Measurements from ENCODE around the gene AUTS2. TPM values are rescaled to one million over a fixed set of nuclear protein-coding genes. Genes with fewer than 3 reads are reported as not detected.

AUTS2 gene
- total RNA-seq, 1 experiment from 2014 or later = 42.1 TPM

- no peak overlapping the region for H3K4me3 ChIP-seq (ENCODE audit: low read depth, low read length, poor library complexity, severe bottlenecking)
These were observed 997.1 kb downstream of the AUTS2 start for GRCh38 chr7:70595370-70595754.

DNA sequence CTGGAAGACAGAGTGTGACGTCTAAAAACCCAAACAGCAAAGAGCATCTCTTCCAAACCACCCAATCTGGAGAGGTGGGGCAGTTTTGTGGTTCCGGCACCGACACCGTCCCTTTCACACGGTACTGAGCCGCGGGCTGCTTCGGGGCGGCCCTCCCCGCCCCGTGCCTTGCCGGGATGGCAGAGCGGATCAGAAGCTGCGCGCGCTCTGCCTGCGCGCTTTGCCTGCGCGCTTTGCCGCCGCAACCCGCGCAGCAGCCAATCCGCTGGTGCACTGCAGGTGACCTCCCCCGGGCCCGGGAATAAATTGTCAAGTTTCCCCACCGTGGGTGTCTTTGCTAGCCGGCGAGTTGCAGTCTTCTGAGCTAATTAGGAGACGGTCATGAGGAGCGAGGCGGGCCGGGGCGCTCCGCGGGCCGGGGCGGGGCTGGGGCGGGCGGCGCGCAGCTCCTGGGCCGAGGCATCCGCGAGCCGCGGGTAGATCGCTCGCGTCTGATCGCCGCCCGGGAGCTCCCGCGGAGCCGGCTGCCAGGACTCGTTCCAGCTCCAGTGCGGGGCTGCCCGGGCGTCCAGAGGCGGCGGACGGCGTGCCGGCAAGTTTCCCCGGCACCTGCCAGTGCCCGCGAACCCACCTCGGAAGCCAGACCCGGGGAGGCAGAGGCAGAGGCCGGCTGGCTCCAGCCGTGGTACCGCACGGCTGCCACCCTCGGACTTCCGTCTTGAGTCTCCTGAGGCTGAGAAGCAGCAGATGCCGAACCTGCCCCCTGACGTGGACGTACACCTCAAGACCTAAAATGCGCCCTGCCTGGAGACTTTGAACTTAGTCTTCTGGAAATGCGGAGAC is 997.7 kb downstream of the AUTS2 start:
- intact Hi-C loops (cut with micrococcal nuclease; ENCODE audit: unreplicated experiment) = no loop called here
- no TSS peak for BruUV-seq (replicated peaks)

More at GRCh38 chr7:70595370-70595754, 997.1 kb downstream of the AUTS2 start:
- no TSS peak for BruUV-seq (replicated peaks)
- H3K27me3 ChIP-seq (replicated peaks; ENCODE audit: insufficient read depth, low read depth, low read length, poor library complexity) = peaks cover 36% of the 10 kb centered on the region
- H3K36me3 ChIP-seq (ENCODE audit: insufficient read depth, low read length, poor library complexity, severe bottlenecking) = no peaks in the 10 kb centered on the region
- no peaks in the 10 kb centered on the region for H3K9me3 ChIP-seq (ENCODE audit: low read depth, low read length, poor library complexity, severe bottlenecking)
- intact Hi-C loops (cut with micrococcal nuclease; ENCODE audit: unreplicated experiment) = no loop called here
- no peak for TF ChIP-seq EZH2 (IDR thresholded peaks at IDR 0.05; ENCODE audit: borderline replicate concordance, low read depth, low read length, poor library complexity, severe bottlenecking)
- TF ChIP-seq, protein P1, sequence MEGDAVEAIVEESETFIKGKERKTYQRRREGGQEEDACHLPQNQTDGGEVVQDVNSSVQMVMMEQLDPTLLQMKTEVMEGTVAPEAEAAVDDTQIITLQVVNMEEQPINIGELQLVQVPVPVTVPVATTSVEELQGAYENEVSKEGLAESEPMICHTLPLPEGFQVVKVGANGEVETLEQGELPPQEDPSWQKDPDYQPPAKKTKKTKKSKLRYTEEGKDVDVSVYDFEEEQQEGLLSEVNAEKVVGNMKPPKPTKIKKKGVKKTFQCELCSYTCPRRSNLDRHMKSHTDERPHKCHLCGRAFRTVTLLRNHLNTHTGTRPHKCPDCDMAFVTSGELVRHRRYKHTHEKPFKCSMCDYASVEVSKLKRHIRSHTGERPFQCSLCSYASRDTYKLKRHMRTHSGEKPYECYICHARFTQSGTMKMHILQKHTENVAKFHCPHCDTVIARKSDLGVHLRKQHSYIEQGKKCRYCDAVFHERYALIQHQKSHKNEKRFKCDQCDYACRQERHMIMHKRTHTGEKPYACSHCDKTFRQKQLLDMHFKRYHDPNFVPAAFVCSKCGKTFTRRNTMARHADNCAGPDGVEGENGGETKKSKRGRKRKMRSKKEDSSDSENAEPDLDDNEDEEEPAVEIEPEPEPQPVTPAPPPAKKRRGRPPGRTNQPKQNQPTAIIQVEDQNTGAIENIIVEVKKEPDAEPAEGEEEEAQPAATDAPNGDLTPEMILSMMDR (conservative IDR thresholded peaks at IDR 0.05; ENCODE audit: low read depth, low read length) = no peak
- no peak for DNase-seq (ENCODE audit: low spot score)
- H3K4me1 ChIP-seq (ENCODE audit: insufficient read depth, low read length, poor library complexity, severe bottlenecking) = no peaks in the 10 kb centered on the region
- ChIA-PET CTCF (no interaction called here), POLR2A (ENCODE audit: low non-redundant PET) (no interaction called here)
- H3K27ac ChIP-seq (ENCODE audit: low read depth, low read length, poor library complexity, severe bottlenecking) = no peak overlapping the region

DNA sequence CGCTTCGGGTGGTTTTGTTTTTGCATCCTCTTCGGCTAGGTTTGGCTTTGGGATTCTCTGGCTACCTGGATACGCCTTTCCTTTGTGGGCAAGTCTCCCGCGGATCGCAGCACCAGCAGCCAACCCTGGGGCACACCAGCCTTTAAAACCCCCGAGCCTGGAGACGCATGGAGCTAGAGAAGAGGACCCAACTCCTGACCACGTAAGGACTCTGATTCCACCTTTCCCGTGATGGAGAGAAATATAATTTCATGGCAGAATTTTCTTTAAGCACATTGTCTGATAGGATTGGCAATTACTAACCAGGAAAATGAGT is 998.3 kb downstream of the AUTS2 start:
- no TSS peak for BruUV-seq (replicated peaks)
- Histone ChIP-seq H3K4me3 (ENCODE audit: low read depth, low read length, poor library complexity, severe bottlenecking) (no peak overlapping the region), H3K27ac (ENCODE audit: low read depth, low read length, poor library complexity, severe bottlenecking) (no peak overlapping the region), H3K4me1 (ENCODE audit: insufficient read depth, low read length, poor library complexity, severe bottlenecking) (no peaks in the 10 kb centered on the region), H3K9me3 (ENCODE audit: low read depth, low read length, poor library complexity, severe bottlenecking) (peaks cover 9% of the 10 kb centered on the region), H3K36me3 (ENCODE audit: insufficient read depth, low read length, poor library complexity, severe bottlenecking) (no peaks in the 10 kb centered on the region), H3K27me3 (replicated peaks; ENCODE audit: insufficient read depth, low read depth, low read length, poor library complexity) (peaks cover 36% of the 10 kb centered on the region)
- POLR2A ChIA-PET (ENCODE audit: low non-redundant PET) = no interaction called here
- intact Hi-C loops (cut with micrococcal nuclease; ENCODE audit: unreplicated experiment) = no loop called here
- no peak for TF ChIP-seq EZH2 (IDR thresholded peaks at IDR 0.05; ENCODE audit: borderline replicate concordance, low read depth, low read length, poor library complexity, severe bottlenecking)
- TF ChIP-seq, protein P1 (conservative IDR thresholded peaks at IDR 0.05; ENCODE audit: low read depth, low read length) = no peak
- no peak for DNase-seq (ENCODE audit: low spot score)
- CTCF ChIA-PET = no interaction called here

More for the DNA sequence above, 997.7 kb downstream of the AUTS2 start:
- H3K4me3 ChIP-seq (ENCODE audit: low read depth, low read length, poor library complexity, severe bottlenecking) = no peak overlapping the region
- no peaks in the 10 kb centered on the region for H3K4me1 ChIP-seq (ENCODE audit: insufficient read depth, low read length, poor library complexity, severe bottlenecking)
- H3K27me3 ChIP-seq (replicated peaks; ENCODE audit: insufficient read depth, low read depth, low read length, poor library complexity) = peaks cover 36% of the 10 kb centered on the region
- H3K9me3 ChIP-seq (ENCODE audit: low read depth, low read length, poor library complexity, severe bottlenecking) = peaks cover 5% of the 10 kb centered on the region
- POLR2A ChIA-PET (ENCODE audit: low non-redundant PET) = no interaction called here
- no peak overlapping the region for H3K27ac ChIP-seq (ENCODE audit: low read depth, low read length, poor library complexity, severe bottlenecking)
- CTCF ChIA-PET = no interaction called here
- peak; percentile 10 for DNase-seq (ENCODE audit: low spot score)
- no peak for TF ChIP-seq EZH2 (IDR thresholded peaks at IDR 0.05; ENCODE audit: borderline replicate concordance, low read depth, low read length, poor library complexity, severe bottlenecking)
- TF ChIP-seq, protein P1 (conservative IDR thresholded peaks at IDR 0.05; ENCODE audit: low read depth, low read length) = no peak
- no peaks in the 10 kb centered on the region for H3K36me3 ChIP-seq (ENCODE audit: insufficient read depth, low read length, poor library complexity, severe bottlenecking)

All from A673 (cell line).